Activated CD8-positive, alpha-beta memory T cell treated with anti-CD3 and anti-CD28 coated beads for 1 hour (primary cell): ENCODE measurements around the gene ZNF664.

Experiments used
- DNase-seq, 2 donors: peaks; one replicate each; pipeline ENCODE4 v3.0.0-alpha.2; 2020; ENCODE audit warnings: low read depth in 1 of 2; ENCODE audit errors: extremely low read depth in 1 of 2

The ZNF664 gene

GRCh38 chr12:124006846-124007713 is 34.1 kb downstream of the ZNF664 start:
- no peak for DNase-seq

GRCh38 chr12:124007826-124008570 is 35.0 kb downstream of the ZNF664 start:
- DNase-seq = no peak

- DNase-seq = no peak
Measured at GRCh38 chr12:124008595-124008994, 35.6 kb downstream of the ZNF664 start.

- DNase-seq = no peak
Measured at GRCh38 chr12:124009781-124010180, 36.8 kb downstream of the ZNF664 start.

GRCh38 chr12:124010687-124011086 is 37.7 kb downstream of the ZNF664 start:
- DNase-seq = no peak

GRCh38 chr12:124011435-124012115 is 38.6 kb downstream of the ZNF664 start:
- DNase-seq = no peak

- DNase-seq = no peak
Measured at GRCh38 chr12:124013073-124013472, 40.1 kb downstream of the ZNF664 start.

GRCh38 chr12:124015494-124016461 is 42.8 kb downstream of the ZNF664 start:
- DNase-seq = no peak

- DNase-seq = no peak
Measured at GRCh38 chr12:124017064-124017463, 44.0 kb downstream of the ZNF664 start.

GRCh38 chr12:124018539-124018938 is 45.5 kb downstream of the ZNF664 start:
- DNase-seq = no peak

GRCh38 chr12:124019115-124019514 is 46.1 kb downstream of the ZNF664 start:
- no peak for DNase-seq

GRCh38 chr12:124020514-124020949 is 47.5 kb downstream of the ZNF664 start:
- no peak for DNase-seq

- no peak for DNase-seq
Measured at GRCh38 chr12:124021007-124021406, 48.0 kb downstream of the ZNF664 start.

GRCh38 chr12:124022161-124022560 is 49.1 kb downstream of the ZNF664 start:
- no peak for DNase-seq

- no peak for DNase-seq
Measured at GRCh38 chr12:124024263-124024678, 51.3 kb downstream of the ZNF664 start.

- no peak for DNase-seq
Measured at GRCh38 chr12:124024776-124025175, 51.8 kb downstream of the ZNF664 start.

- DNase-seq = no peak
Measured at GRCh38 chr12:124025661-124026060, 52.6 kb downstream of the ZNF664 start.

GRCh38 chr12:124026755-124027745 is 54.0 kb downstream of the ZNF664 start:
- no peak for DNase-seq
